ENCODE measurements around the gene TSPAN18.

The TSPAN18 gene

GRCh38 chr11:44729713-44730112 lies 3.0 kb downstream of the TSPAN18 start:
- no peak for DNase-seq (ENCODE audit: low read depth)
- H3K4me3 ChIP-seq (ENCODE audit: low read length): no peak overlapping the region

GRCh38 chr11:44730775-44731174 lies 4.0 kb downstream of the TSPAN18 start:
- TF ChIP-seq, protein P1, sequence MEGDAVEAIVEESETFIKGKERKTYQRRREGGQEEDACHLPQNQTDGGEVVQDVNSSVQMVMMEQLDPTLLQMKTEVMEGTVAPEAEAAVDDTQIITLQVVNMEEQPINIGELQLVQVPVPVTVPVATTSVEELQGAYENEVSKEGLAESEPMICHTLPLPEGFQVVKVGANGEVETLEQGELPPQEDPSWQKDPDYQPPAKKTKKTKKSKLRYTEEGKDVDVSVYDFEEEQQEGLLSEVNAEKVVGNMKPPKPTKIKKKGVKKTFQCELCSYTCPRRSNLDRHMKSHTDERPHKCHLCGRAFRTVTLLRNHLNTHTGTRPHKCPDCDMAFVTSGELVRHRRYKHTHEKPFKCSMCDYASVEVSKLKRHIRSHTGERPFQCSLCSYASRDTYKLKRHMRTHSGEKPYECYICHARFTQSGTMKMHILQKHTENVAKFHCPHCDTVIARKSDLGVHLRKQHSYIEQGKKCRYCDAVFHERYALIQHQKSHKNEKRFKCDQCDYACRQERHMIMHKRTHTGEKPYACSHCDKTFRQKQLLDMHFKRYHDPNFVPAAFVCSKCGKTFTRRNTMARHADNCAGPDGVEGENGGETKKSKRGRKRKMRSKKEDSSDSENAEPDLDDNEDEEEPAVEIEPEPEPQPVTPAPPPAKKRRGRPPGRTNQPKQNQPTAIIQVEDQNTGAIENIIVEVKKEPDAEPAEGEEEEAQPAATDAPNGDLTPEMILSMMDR (conservative IDR thresholded peaks at IDR 0.05; ENCODE audit: low read length): no peak
- H3K4me3 ChIP-seq (ENCODE audit: low read length): no peak overlapping the region

More at GRCh38 chr11:44729713-44730112, 3.0 kb downstream of the TSPAN18 start:
- TF ChIP-seq, protein P1 (conservative IDR thresholded peaks at IDR 0.05; ENCODE audit: low read length): no peak

GRCh38 chr11:44731685-44732430 lies 5.1 kb downstream of the TSPAN18 start:
- DNase-seq (ENCODE audit: low read depth): peak; percentile 53
- TF ChIP-seq, protein P1 (conservative IDR thresholded peaks at IDR 0.05; ENCODE audit: low read length): no peak
- no peak overlapping the region for H3K4me3 ChIP-seq (ENCODE audit: low read length)

More at GRCh38 chr11:44730775-44731174, 4.0 kb downstream of the TSPAN18 start:
- no peak for DNase-seq (ENCODE audit: low read depth)

DNA sequence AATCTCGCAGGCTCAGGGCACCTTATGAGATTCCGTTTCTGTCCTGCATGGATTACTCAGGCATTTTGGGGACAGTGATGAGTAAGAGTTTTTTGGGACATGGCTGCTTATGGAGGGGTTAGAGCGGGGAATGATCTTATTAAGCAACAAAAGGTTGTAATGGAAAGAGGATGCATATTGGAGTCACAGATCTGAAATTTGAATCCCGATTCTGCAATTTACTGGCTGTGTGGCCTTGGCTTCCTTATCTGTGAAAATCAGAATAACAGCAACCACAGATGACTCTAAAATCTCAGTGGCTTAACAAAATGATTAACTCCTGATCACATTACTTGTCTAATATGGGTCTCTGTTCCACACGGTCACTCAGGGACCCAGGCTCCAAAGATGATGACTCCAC lies 5.8 kb downstream of the TSPAN18 start:
- TF ChIP-seq, protein P1 (conservative IDR thresholded peaks at IDR 0.05; ENCODE audit: low read length): no peak
- DNase-seq (ENCODE audit: low read depth): no peak
- H3K4me3 ChIP-seq (ENCODE audit: low read length): no peak overlapping the region

GRCh38 chr11:44733877-44734276 lies 7.1 kb downstream of the TSPAN18 start:
- DNase-seq (ENCODE audit: low read depth): no peak
- TF ChIP-seq, protein P1 (conservative IDR thresholded peaks at IDR 0.05; ENCODE audit: low read length): no peak
- H3K4me3 ChIP-seq (ENCODE audit: low read length): no peak overlapping the region

- H3K4me3 ChIP-seq (ENCODE audit: low read length): no peak overlapping the region
- no peak for DNase-seq (ENCODE audit: low read depth)
- TF ChIP-seq, protein P1 (conservative IDR thresholded peaks at IDR 0.05; ENCODE audit: low read length): no peak
Measured at GRCh38 chr11:44734843-44735381, 8.2 kb downstream of the TSPAN18 start.

DNA sequence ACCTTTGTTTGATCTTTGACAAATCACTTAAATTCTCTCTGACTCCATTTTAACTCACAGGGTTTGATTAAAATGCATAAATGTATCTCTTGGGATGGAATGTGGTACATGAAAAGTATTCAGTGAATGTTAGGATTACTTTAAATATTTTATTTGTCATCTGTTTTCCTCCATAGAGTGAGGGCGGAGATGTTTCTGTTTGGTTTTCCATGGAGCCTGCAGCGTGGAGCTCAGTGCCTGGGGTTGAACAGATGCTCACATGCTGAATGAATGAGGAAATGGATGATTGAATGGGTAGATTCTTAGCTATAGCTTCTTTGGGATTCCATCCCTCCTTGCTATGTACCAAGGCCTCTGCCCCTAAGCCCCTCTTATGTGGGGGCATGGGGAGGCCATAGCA lies 10.0 kb downstream of the TSPAN18 start:
- TF ChIP-seq, protein P1 (conservative IDR thresholded peaks at IDR 0.05; ENCODE audit: low read length): no peak
- DNase-seq (ENCODE audit: low read depth): no peak
- H3K4me3 ChIP-seq (ENCODE audit: low read length): no peak overlapping the region

Measured in AG10803 (cell line).